ENCODE results near the gene CMSS1.

The CMSS1 gene

GRCh38 chr3:99934975-99935797 lies 117.5 kb downstream of the CMSS1 start:
- DNase-seq (ENCODE audit: low read depth): no peak

GRCh38 chr3:99938270-99938911 lies 120.7 kb downstream of the CMSS1 start:
- DNase-seq (ENCODE audit: low read depth): no peak

- no peak for DNase-seq (ENCODE audit: low read depth)
These were observed 122.2 kb downstream of the CMSS1 start for GRCh38 chr3:99939876-99940275.

- DNase-seq (ENCODE audit: low read depth): no peak
These were observed 122.7 kb downstream of the CMSS1 start for GRCh38 chr3:99940350-99940749.

GRCh38 chr3:99941211-99941610 lies 123.5 kb downstream of the CMSS1 start:
- no peak for DNase-seq (ENCODE audit: low read depth)

- DNase-seq (ENCODE audit: low read depth): no peak
These were observed 126.5 kb downstream of the CMSS1 start for GRCh38 chr3:99943931-99944761.

GRCh38 chr3:99945328-99945995 lies 127.8 kb downstream of the CMSS1 start:
- no peak for DNase-seq (ENCODE audit: low read depth)

- no peak for DNase-seq (ENCODE audit: low read depth)
These were observed 129.7 kb downstream of the CMSS1 start for GRCh38 chr3:99947356-99947755.

- no peak for DNase-seq (ENCODE audit: low read depth)
These were observed 130.9 kb downstream of the CMSS1 start for GRCh38 chr3:99948467-99949089.

- no peak for DNase-seq (ENCODE audit: low read depth)
These were observed 132.5 kb downstream of the CMSS1 start for GRCh38 chr3:99949956-99950670.

- no peak for DNase-seq (ENCODE audit: low read depth)
These were observed 133.3 kb downstream of the CMSS1 start for GRCh38 chr3:99950921-99951320.

GRCh38 chr3:99951701-99952100 lies 134.0 kb downstream of the CMSS1 start:
- no peak for DNase-seq (ENCODE audit: low read depth)

GRCh38 chr3:99952306-99952705 lies 134.6 kb downstream of the CMSS1 start:
- no peak for DNase-seq (ENCODE audit: low read depth)

GRCh38 chr3:99953596-99953995 lies 135.9 kb downstream of the CMSS1 start:
- DNase-seq (ENCODE audit: low read depth): no peak

- no peak for DNase-seq (ENCODE audit: low read depth)
These were observed 137.4 kb downstream of the CMSS1 start for GRCh38 chr3:99954914-99955644.

- no peak for DNase-seq (ENCODE audit: low read depth)
These were observed 138.3 kb downstream of the CMSS1 start for GRCh38 chr3:99955773-99956562.

- DNase-seq (ENCODE audit: low read depth): no peak
These were observed 139.6 kb downstream of the CMSS1 start for GRCh38 chr3:99957151-99957796.

GRCh38 chr3:99958222-99958912 lies 140.7 kb downstream of the CMSS1 start:
- no peak for DNase-seq (ENCODE audit: low read depth)

Data from stimulated activated CD8-positive, alpha-beta memory T cell treated with anti-CD3 and anti-CD28 coated beads, Interleukin-4, amount 100 ng/mL, for 24 hours (primary cell).